ENCODE data around the gene ACTRT2. TPM values are rescaled to one million over a fixed set of nuclear protein-coding genes. Genes with fewer than 3 reads are reported as not detected.
A peak's percentile ranks its signal among the peaks of the same experiment; 100 is the strongest.

Gene ACTRT2
- total and polyA plus RNA-seq, 2 donors: not detected

DNA sequence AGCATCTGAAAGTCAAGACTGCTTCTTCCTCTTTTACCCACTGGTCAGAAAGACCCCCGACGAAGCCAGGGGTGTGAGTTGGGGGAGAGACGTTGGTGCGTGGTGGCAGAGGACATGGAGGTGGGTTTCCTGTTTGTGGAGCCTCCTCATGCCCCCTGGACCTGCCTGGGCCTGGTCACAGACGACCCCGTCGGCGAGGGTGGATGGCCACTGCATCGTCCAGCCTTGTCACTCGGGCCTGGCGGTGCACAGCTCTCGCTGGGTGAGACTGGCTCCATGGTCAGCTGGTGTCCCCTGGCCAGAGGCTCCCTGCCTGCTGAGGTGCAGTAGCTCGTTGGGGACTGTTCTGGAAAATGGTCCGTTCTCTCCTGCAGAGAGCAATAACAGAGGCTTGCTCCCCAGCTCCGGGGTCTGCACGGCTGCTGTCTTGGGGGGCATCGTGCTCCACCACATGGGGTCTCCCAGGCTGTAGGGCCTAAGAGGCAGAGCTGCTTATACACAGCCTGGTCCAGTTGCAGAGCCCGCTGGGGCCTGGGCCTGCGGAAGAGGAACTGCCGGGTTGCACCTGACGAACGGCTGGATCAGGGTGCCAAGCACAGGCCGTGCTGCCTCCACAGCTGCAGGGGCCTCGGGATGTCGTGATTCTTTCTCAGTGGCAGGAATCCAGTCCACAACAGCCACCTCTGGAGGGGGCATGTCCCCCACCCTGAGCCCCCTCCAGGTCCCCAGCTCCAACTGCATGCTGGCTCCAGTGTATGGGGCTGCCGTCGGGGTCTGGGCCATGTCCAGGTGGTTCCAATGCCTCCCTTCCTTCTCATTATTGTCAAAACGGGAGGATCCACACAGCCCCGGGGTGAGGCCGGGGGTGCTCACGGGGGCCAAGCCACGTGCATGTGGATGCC is 18.0 kb upstream of the ACTRT2 start:
- Histone ChIP-seq H3K4me1 (ENCODE audit: insufficient read depth) (no peaks in the 10 kb centered on the region), H3K36me3 (ENCODE audit: insufficient read depth) (no peaks in the 10 kb centered on the region), H3K4me3 (ENCODE audit: low read depth, low read length) (no peak overlapping the region), H3K27ac (ENCODE audit: low read depth) (no peak overlapping the region)
- no peak for DNase-seq (ENCODE audit: extremely low spot score)
- WGBS: 80% methylated on average over 32 of the region's 32 CpGs

DNA sequence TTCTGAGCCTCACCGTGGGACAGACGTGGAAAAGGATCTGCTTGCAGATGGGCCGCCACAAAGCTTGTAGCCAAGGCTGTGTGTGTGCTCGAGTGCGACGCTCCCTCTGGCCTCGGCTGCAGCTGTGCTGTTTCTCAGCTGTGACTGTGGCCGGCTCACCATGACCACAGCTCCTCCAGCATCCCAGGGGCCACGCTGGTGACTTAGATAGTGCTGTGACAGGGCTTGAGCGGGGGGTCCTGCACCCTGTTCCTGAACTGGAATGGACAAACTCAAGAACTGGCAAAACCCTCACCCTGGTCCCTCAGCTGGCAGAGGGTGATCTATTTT is 17.4 kb upstream of the ACTRT2 start:
- no peaks in the 10 kb centered on the region for H3K36me3 ChIP-seq (ENCODE audit: insufficient read depth)
- DNase-seq (ENCODE audit: extremely low spot score): no peak
- no peak overlapping the region for H3K27ac ChIP-seq (ENCODE audit: low read depth)
- no peak overlapping the region for H3K4me3 ChIP-seq (ENCODE audit: low read depth, low read length)
- 67% methylated on average over 10 of the region's 10 CpGs for WGBS
- no peaks in the 10 kb centered on the region for H3K4me1 ChIP-seq (ENCODE audit: insufficient read depth)

DNA sequence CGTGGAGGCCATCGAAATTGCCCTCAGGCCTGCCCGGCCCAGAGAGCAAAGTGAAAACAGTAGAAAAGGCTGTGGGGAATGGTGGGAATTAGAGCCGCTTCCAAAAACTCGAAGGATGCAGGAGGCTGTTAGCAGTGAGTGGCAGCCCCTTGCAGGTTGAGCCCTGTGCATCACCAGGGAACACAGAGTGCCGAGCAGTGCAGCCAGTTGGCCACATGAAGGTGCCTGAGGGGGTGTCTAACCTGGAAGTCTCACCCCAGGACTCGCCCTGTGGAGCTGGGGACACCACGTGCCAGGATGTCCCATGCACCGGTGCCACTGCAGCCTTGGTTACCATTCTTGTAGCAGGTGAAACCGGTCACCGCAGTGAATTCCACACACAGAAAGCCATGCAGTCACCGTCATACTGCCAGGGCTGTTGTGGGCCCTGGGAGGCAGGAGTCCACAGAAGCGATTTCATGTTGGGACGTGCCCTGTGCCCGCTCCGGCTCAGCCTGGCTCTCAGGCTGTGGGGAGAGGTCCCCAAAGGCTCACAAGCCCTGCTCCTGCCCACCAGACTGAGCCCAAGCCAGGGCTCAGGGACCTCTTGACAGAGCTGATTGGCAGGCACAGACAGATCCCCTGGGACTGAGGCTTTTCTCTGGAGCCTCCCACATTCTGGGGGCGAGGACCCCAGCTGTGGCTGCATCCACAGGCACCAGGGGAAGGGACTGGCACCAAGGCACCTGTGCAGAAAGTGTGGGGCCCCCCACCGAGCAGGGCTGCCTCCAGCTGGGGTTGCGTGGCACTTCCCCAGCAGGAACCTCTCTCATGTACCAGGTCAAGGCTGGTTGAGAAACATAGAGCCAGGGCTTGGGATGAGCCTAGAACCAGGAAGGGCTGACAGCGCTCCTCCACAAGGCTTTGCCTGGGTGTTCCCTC is 16.7 kb upstream of the ACTRT2 start:
- 77% methylated on average over 20 of the region's 20 CpGs for WGBS
- no peak overlapping the region for H3K4me3 ChIP-seq (ENCODE audit: low read depth, low read length)
- peak; percentile 23 for DNase-seq (ENCODE audit: extremely low spot score)

DNA sequence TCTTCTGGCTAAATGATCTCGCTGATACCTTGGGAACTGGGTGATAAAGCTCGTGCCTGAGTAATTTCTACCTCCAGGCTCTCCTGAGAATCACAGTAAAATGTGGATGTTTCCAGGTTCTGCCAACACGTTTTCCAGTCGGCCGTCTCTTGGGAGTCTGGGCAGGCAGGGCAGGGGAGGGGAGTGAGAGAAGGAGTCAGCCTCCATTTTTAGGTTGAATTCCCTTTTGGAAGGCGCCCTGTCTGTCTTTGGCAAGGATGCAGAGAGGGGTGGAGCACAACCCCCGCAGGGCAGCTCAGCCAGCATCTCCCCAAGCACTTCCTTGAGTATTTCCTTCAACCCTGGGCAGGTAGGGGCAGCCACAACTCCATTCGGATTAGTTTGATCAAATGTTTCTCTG is 15.5 kb upstream of the ACTRT2 start:
- Histone ChIP-seq H3K36me3 (ENCODE audit: insufficient read depth) (no peaks in the 10 kb centered on the region), H3K4me3 (ENCODE audit: low read depth, low read length) (no peak overlapping the region), H3K27ac (ENCODE audit: low read depth) (no peak overlapping the region), H3K4me1 (ENCODE audit: insufficient read depth) (no peaks in the 10 kb centered on the region)
- no peak for DNase-seq (ENCODE audit: extremely low spot score)
- 50% methylated on average over 8 of the region's 8 CpGs for WGBS

More for the DNA sequence above, 16.7 kb upstream of the ACTRT2 start:
- H3K36me3 ChIP-seq (ENCODE audit: insufficient read depth): no peaks in the 10 kb centered on the region
- no peak overlapping the region for H3K27ac ChIP-seq (ENCODE audit: low read depth)
- no peaks in the 10 kb centered on the region for H3K4me1 ChIP-seq (ENCODE audit: insufficient read depth)

GRCh38 chr1:3007298-3008147 is 13.7 kb upstream of the ACTRT2 start:
- DNase-seq (ENCODE audit: extremely low spot score): no peak
- 69% methylated on average over 4 of the region's 4 CpGs for WGBS
- no peak overlapping the region for H3K27ac ChIP-seq (ENCODE audit: low read depth)
- no peaks in the 10 kb centered on the region for H3K36me3 ChIP-seq (ENCODE audit: insufficient read depth)
- H3K4me3 ChIP-seq (ENCODE audit: low read depth, low read length): no peak overlapping the region
- H3K4me1 ChIP-seq (ENCODE audit: insufficient read depth): no peaks in the 10 kb centered on the region

DNA sequence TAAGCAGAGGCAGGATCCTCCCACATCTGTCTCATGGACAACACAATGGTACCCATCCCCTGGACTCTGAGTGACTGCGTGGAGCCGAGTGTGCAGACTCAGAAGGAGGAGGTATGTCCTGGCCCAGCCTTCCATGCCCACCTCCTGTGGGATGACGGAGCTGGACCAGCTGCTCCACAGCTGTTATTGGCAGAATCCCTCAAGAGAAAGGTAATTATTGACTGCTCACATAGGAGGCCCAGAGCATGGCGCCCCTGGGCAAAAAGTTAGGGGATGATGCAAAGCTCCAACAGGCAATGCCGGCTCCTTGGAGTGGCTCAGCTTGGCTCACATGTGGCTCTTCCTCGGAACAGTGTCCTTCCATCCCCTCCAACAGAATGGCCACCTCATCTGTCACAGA is 12.2 kb upstream of the ACTRT2 start:
- no peak for DNase-seq (ENCODE audit: extremely low spot score)
- WGBS: 93% methylated on average over 6 of the region's 6 CpGs
- H3K27ac ChIP-seq (ENCODE audit: low read depth): no peak overlapping the region
- no peak overlapping the region for H3K4me3 ChIP-seq (ENCODE audit: low read depth, low read length)
- no peaks in the 10 kb centered on the region for H3K36me3 ChIP-seq (ENCODE audit: insufficient read depth)
- no peaks in the 10 kb centered on the region for H3K4me1 ChIP-seq (ENCODE audit: insufficient read depth)

DNA sequence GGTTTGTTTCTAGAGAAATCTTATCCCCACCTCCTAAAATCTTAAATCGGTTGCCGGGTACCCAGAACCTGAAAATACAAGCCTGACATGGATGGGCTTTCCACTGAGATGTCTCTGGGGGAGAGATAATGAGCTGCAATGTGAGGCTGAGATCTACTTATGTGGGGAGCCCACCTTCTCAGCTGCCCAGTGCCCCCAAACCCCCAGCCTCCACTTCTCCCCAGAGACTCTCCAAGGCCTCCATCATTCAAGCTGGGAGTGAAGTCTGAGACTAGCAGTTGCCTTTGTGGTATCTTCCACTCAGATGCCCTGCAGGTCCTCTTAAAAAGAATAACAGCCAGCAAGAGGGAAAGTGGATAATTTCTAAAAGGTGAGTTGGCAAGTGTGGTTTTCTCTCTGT is 11.7 kb upstream of the ACTRT2 start:
- 94% methylated on average over 2 of the region's 2 CpGs for WGBS
- Histone ChIP-seq H3K27ac (ENCODE audit: low read depth) (no peak overlapping the region), H3K36me3 (ENCODE audit: insufficient read depth) (no peaks in the 10 kb centered on the region), H3K4me1 (ENCODE audit: insufficient read depth) (no peaks in the 10 kb centered on the region), H3K4me3 (ENCODE audit: low read depth, low read length) (no peak overlapping the region)
- DNase-seq (ENCODE audit: extremely low spot score): no peak

DNA sequence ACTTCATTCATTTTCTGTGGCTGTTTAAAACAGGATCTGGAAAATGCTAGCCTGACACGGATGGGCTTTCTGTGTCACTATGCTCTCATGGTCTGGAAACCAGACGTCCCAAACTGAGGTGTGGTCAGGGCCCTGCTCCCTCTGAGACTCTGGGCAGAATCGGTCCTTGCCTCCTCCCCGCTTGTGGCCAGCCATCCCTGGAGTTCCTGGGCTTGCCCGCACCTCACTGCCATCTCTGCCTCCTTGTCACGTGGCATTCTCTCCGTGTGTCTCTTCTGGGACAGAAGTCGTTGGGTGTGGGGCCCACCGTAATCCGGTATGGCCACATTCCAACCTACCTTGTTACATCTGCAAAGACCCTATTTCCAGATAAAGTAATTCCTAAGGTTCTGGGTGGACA is 10.1 kb upstream of the ACTRT2 start:
- H3K27ac ChIP-seq (ENCODE audit: low read depth): no peak overlapping the region
- H3K4me3 ChIP-seq (ENCODE audit: low read depth, low read length): no peak overlapping the region
- H3K36me3 ChIP-seq (ENCODE audit: insufficient read depth): no peaks in the 10 kb centered on the region
- H3K4me1 ChIP-seq (ENCODE audit: insufficient read depth): no peaks in the 10 kb centered on the region
- 82% methylated on average over 10 of the region's 10 CpGs for WGBS
- no peak for DNase-seq (ENCODE audit: extremely low spot score)

- H3K4me3 ChIP-seq (ENCODE audit: low read depth, low read length): no peak overlapping the region
- DNase-seq (ENCODE audit: extremely low spot score): no peak
- no peaks in the 10 kb centered on the region for H3K4me1 ChIP-seq (ENCODE audit: insufficient read depth)
- 44% methylated on average over 46 of the region's 46 CpGs for WGBS
- H3K27ac ChIP-seq (ENCODE audit: low read depth): no peak overlapping the region
- no peaks in the 10 kb centered on the region for H3K36me3 ChIP-seq (ENCODE audit: insufficient read depth)
Observed at GRCh38 chr1:3011631-3012455, 9.4 kb upstream of the ACTRT2 start.

GRCh38 chr1:3012456-3013291 is 8.6 kb upstream of the ACTRT2 start:
- Histone ChIP-seq H3K27ac (ENCODE audit: low read depth) (no peak overlapping the region), H3K4me3 (ENCODE audit: low read depth, low read length) (no peak overlapping the region), H3K36me3 (ENCODE audit: insufficient read depth) (no peaks in the 10 kb centered on the region), H3K4me1 (ENCODE audit: insufficient read depth) (no peaks in the 10 kb centered on the region)
- WGBS: 22% methylated on average over 44 of the region's 44 CpGs
- DNase-seq (ENCODE audit: extremely low spot score): no peak

- 72% methylated on average over 15 of the region's 15 CpGs for WGBS
- Histone ChIP-seq H3K4me1 (ENCODE audit: insufficient read depth) (no peaks in the 10 kb centered on the region), H3K36me3 (ENCODE audit: insufficient read depth) (no peaks in the 10 kb centered on the region), H3K27ac (ENCODE audit: low read depth) (no peak overlapping the region), H3K4me3 (ENCODE audit: low read depth, low read length) (no peak overlapping the region)
- no peak for DNase-seq (ENCODE audit: extremely low spot score)
Observed at GRCh38 chr1:3013371-3014049, 7.8 kb upstream of the ACTRT2 start.

DNA sequence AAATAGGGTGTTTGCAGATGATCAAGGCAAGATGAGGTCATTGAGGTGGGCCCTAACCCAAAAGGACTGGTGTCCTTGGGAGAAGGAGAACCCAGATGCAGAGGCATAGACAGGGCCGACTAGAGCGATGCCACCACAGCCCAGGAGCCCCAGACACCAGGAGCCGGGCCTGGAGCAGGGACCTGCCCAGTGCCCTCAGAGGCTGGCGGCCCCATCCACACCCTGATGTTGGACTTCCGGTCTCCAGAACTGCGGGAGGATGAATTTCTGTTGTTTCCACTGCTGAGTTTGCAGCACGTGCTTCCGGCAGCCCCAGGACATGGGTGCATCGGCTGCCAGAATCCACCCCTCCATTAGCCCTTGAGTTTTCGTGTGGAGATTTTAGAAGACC is 7.2 kb upstream of the ACTRT2 start:
- H3K4me1 ChIP-seq (ENCODE audit: insufficient read depth): no peaks in the 10 kb centered on the region
- 63% methylated on average over 10 of the region's 10 CpGs for WGBS
- H3K36me3 ChIP-seq (ENCODE audit: insufficient read depth): no peaks in the 10 kb centered on the region
- H3K4me3 ChIP-seq (ENCODE audit: low read depth, low read length): no peak overlapping the region
- no peak for DNase-seq (ENCODE audit: extremely low spot score)
- H3K27ac ChIP-seq (ENCODE audit: low read depth): no peak overlapping the region

Data from urinary bladder (tissue), 4 donors.